Measurements from ENCODE around the gene ARHGAP42.

Gene ARHGAP42

DNA sequence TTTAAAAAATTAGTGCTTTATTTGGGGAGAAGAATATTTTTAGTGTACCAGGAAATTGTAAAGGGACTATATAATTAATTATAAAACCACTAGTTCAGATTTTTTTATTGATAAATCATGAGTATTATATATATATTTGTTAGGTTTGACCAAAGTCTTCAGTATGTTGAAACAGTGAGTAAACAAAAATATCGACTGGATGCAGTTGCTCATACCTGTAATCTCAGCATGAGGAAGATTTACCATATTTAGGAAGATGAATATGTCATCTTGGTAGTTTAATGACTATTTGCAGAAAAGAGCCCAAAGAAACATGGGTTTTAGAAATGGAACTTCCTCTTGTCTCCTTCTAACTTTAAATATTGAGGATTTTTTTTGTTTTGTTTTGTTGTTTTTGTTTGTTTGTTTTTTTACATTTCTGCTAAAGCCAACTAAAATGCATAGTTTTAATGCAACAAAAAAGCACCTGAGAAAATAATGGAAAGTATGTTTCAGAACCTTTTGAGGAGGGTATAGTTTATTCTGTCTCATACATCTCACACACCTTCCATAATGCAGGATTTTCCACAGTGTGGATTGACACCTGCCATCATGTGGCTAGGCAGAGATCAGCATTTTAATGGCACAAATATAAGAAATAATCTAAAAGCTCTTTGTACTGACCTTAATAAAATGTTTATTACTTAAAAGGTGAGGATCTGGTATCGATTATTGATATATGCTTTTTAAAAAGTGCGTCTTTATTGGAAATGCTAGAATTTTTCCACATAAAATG lies 114.3 kb downstream of the ARHGAP42 start:
- DNase-seq (ENCODE audit: low spot score) = no peak

DNA sequence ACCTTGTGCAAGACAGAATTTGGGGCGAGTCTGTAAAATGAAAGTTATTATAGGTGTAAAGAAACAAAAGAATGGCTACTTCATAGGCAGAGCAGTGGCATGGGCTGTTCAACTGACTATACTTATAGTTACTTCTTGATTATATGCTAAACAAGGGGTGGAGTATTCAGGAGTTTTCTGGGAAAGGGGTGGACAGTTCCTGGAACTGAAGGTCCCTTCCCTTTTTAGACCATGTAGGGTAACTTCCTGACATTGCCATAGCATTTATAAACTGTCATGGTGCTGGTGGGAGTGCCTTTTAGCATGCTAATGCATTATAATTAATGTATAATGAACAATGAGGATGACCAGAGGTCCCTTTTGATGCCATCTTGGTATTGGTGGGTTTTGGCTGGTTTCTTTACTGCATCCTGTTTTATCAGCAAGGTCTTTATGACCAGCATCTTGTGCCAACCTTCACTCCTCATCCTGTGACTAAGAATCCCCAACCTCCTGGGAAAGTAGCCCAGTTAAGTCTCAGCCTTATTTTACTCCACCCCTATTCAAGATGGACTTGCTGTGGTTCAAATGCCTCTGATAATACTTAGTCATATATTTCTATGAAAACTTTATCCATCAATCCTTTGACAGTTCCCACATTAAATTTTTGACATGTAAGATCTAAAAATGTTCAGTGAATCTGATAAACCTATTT lies 118.6 kb downstream of the ARHGAP42 start:
- no peak for DNase-seq (ENCODE audit: low spot score)

DNA sequence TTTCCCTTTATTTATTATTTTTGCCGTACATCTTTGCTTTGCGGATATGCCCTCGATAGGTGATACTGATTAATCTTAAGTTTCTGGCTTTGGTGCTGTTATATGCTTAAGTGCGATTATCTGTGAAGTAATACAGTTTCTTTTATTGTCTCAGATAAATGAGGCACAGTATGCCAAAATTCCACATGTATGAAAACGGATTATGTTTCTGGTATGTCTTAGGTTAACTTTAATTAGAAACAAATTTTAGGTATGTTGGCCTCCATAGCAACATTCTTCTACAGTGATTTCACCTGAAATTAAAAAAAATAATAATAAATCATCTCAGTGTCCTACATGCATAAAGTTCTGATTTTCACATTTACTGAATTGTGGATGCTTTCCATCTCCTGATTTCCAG lies 119.2 kb downstream of the ARHGAP42 start:
- DNase-seq (ENCODE audit: low spot score) = no peak

DNA sequence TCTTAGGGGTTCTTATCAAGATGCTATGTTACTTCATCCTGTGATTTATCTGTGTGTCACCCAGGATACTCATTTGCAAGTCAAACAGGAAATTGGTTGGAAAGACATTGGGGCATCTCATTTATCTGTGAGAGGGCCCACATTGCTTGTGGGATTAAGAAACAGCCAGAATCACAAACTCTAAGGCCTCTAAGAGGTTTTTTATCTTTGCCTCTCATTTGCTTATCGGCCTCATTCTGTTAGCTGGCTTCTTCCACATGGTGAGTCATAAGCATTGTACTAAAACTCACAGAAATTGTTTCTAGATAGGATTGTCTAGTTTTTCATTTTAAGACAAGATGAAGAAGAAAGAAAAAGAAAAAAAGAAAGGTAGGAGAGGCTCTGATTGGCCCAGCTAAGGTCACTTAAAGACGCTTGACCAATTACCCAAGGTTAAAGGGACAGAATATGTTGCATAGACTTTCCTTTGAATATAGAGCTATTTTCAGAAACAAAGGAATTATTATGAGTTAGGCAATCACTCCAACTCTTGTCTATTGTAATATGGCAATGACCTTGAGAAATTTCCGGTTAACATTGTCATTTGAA lies 121.9 kb downstream of the ARHGAP42 start:
- DNase-seq (ENCODE audit: low spot score) = no peak

DNA sequence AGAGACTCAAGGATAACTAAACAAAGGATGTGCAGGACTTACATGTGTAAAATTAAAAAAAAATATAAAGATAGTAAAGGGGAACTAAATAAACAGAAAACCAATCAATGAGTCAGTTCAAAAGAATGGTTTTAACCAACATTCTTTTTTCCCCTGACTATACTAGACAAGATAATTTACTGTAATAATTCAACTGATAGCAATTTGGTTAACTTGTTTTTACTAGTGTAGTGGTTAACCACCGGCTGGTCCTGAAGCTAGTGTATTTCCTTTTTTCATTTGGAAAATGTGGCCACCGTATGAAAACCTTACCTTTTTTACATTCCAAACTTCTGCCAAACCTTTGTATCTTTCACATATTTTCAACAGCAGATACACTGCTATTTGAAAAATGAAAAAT lies 123.1 kb downstream of the ARHGAP42 start:
- no peak for DNase-seq (ENCODE audit: low spot score)

DNA sequence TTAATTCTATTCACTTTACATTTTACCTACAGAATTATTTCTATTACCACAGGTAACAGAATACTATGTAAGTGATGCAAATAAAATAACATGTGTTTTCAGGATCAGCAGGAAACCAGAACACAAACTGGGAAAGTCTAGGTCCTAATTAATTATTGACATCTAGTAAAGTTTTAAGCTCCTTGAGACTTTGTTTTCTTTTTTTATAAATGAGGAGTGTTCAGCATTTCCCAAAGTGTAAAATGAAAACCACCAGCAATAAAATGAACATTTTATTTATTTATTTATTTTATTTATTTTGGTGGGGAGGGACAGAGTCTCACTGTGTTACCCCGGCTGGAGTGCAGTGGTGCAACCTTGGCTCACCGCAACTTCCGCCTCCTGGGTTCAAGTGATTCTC lies 123.6 kb downstream of the ARHGAP42 start:
- no peak for DNase-seq (ENCODE audit: low spot score)

DNA sequence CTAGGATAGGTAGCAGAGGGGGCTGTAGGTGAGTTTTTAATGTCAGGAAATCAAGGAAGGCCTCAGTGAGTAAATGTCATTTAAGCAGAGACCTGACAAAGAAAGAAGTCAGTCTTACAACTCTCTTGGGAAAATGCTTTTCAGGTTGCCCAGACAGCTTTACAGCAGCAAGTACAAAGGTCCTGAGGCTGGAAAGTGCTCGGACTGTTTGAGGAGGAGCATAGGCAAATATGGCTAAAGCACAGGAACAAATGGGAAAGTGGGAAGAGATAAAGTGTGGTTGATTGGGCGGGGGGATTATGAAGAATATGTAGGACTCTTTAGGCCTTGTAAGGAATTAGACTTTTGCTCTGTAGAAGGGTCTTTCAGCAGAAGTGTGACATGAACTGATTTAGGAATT lies 125.4 kb downstream of the ARHGAP42 start:
- DNase-seq (ENCODE audit: low spot score) = no peak

DNA sequence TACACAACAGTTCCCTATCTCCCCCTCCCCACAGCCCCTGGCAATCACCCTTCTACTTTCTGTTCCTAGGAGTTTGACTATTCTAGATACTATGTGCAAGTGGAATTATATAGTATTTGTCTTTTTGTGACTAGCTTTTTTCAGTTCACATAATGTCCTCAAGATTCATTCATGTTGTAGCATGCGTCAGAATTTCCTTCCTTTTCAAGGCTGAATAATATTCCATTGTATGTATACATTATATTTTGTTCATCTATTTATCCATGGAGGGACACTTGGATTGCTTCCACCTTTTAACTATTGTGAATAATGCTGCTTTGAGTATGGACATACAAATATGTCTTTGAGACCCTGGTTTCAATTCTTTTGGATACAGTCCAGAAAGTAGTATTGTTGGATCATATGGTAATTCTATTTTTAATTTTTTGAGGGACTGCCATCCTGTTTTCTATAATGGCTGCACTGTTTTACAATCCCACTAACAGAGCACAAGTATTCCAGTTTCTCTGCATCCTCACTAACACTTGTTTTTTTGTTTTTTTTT lies 128.8 kb downstream of the ARHGAP42 start:
- DNase-seq (ENCODE audit: low spot score) = no peak

DNA sequence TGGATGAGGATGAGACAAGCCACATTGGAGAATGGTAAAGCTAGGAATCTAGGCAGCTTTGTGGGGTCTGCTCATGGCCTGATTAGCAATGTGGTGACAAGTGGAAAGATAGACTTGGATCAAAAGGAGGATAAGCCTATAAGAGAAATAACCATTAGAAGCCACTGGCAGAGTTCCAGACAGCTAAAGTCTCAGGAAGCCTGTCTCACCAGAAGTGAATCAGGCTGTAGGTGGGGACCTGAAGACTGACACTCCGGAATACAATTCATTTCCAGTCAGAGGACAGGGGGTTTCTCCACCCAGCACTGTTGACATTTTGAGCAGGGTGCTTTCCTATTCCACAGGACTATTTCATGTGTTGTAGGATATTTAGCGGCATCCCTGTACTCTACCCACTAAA lies 129.7 kb downstream of the ARHGAP42 start:
- DNase-seq (ENCODE audit: low spot score) = no peak

DNA sequence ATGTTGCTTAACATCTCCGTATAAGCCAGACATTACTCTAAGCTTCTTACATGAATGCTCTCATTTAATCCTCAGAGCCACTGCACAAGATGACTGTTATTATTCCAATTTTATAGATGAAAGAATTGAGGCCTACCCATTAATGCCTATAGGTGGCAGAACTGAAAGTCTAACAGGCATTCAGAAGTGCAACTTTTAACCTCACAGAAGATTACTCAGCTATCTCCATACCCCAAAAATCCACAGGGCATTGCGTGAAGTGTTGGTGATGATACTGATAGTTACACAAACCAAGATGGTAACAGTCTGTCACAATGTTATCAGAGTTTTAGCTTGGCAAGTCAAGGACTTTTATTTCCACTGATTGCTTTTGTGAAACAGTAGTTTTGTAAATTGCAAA lies 130.5 kb downstream of the ARHGAP42 start:
- no peak for DNase-seq (ENCODE audit: low spot score)

DNA sequence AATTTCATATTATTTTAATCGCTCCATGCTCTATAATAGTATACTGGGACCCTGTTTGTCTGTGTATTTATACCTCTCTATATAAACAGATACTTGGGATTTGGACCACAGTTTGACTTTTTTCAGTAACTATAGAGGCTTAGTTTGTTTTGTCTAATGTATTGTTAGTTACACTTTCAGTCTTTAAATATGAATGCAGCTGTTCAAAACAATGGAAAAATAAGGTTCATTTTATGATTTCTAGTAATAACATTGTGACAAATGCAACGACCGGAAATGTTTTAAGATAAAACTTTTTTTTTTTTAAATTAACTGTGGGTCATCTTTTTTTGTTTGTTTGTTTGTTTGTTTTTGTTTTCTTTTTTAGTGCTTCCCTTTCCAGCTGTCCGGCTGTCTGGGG lies 133.5 kb downstream of the ARHGAP42 start:
- no peak for DNase-seq (ENCODE audit: low spot score)

DNA sequence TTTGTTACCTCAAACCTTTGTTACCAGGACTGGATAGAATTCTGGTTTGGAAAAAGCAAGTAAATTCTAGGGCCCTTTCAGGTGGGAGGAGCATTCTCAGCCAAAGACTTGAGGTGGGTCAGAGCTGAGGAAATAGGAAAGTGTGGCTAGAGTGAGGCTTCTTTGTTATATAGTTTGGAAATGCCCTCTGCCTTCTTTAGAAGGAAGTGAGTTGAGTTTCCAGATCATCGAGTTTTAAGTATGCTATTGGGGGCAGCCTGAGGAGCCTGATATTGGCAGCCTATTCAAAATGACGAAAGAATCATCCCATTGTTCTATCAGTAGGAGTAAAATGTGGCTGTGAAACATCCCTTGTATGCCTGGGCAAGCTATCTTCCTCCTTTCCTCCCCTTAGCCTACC lies 134.1 kb downstream of the ARHGAP42 start:
- no peak for DNase-seq (ENCODE audit: low spot score)

DNA sequence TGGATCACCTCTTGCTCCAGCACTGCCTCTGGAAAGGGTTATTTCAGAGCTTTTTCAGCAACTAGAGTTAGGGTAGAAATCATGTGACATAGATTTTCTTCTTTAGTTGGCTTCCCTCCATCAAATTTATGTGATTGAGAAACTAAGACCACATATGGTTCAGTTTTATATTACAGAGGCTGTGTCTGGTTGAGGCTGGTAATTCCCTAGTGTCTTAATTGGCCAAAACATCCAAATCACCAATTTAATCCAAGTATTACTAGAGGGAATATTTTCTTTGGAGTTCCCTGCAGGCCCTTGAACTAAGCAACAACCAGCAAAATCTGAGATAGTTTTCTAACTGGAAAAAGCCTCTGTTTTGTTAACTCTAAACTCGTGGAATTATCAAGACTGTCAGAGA lies 136.3 kb downstream of the ARHGAP42 start:
- DNase-seq (ENCODE audit: low spot score) = no peak

DNA sequence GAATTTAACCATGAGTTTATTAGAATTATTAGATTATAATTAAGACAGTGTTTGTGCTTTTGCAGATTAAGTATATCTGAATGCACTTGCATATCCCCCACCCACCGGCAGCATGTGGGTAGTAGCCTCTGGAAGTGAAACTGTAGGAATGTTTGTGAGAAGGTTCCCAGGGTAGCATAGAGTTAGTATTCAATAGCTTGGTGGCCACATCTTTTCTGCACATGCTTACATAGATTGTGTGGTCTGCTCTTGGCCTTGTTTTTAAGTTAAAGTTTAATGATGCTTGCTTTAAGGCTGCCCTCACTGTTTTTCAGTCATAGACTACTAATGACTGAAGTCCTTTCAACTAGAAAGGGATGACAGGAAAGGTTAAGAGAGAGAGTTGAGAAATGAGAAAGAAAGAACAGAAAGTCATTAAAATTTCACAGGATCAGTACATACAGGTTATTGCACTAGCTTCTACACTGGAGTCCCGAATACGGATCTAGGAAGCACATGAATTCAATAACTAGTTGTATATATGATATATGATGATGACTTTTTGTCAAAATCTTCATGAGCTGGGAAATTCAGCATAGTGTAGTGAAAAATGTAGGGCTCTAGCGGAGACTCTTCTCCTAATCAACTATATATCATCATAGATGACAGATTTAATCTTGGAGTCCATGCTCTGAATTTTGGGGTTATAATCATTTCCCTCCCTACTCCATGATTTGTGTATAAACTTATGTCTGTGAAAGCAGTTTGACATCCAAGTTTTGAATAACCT lies 137.1 kb downstream of the ARHGAP42 start:
- no peak for DNase-seq (ENCODE audit: low spot score)

DNA sequence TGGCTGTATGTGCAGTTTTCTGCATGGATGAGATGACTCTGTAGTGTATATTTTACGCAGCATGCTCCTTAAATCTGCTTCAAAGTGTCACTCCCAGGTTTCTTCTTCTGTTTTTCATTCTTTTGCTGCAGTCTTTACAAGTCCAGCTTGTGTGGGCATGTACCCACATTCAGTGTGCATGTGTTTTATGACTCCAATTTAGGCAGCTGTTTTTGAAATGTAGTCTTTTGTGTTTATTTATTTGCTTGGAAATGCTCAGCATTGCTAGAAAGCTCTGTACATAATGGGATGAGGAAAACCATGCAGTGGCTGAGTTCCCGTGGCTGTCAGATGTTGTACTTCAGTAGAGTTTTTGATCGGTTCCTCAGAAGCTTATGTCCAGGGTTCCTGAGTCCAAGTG lies 138.5 kb downstream of the ARHGAP42 start:
- no peak for DNase-seq (ENCODE audit: low spot score)

DNA sequence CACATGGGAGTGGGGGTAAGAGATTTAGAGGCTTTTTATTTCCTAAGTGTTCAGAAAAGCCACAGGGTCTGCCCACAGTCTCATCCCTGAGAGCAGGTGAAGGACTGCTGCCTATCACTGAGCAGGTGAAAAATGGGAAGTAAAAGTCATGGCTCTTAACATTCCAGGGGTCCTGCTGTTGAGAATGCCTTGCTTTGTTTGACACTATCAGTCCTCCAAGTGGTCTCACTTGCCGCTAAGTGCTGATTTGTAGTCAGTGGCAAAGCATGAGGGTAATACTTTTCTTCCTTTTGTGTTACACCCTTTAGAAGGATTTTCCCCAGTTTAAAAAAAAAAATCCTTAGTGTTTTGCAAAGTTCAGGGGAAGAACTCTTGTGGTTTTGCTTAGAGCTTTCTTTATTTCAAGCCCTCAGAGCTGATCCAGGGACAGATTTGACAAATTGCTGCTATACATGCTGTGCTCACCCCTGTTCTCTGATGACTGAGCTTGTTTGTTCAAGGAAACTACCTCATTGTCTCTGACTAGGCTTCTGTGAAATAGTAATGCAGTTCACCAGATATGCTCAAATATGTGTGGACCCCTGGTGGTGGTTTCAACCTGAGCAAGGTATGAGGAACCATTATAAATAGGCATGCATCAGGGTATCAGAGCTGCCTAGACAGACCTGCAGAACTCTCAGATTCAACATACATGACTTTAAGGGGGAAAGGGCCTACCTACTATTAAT lies 141.0 kb downstream of the ARHGAP42 start:
- DNase-seq (ENCODE audit: low spot score) = no peak

DNA sequence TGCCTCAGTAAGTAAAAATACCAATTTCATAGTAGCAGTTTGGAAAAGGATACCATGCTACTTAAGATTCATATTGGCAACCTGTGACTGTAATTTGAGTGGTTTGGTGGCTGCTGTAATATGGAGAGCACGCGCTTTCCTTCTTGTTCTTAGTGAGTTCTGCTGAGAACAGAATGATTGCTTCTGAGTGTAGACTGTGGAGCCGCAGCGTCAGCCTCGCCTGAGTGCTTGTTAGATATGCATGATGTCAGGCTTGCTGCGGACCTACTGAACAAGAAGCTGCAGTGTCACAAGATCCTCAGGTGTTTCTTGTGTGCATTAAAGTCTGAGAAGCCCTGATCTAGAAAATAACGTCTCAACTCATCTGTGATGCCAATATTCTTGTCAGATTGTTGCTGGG lies 143.2 kb downstream of the ARHGAP42 start:
- no peak for DNase-seq (ENCODE audit: low spot score)

DNA sequence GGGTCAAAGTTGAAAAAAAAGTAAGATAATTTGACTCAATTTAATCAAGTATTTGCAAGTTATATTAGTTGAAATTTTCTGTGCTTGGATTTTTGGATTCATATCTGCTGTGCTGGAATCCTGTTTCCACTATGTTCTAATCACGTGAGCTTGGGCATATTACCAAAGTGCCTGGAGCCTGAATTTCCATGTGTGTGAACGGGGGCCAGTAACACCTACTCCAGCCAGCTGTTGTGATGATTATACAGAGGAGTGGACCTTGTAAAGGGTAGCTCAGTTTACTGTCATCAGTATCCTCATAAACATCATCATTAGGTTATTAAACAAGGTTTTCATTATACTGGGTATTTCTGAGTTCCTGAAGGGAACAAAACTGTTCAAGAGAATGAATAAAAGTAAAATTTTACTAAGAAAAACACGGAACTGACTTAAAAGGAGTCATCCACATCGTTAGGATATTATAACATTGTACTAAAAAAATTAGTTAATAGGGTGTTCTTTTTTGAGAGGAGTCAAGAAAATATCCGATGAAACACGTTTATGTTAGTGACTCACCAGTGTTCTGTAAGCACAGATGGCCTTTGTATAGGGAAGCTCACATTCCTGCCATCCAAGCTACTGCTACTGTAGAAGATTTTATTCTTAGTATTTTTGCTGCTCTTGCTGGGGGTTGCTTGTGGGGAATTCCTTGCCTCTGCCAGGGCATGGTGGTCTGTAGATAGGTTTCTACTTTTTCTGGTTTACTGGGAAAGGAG lies 144.1 kb downstream of the ARHGAP42 start:
- no peak for DNase-seq (ENCODE audit: low spot score)

DNA sequence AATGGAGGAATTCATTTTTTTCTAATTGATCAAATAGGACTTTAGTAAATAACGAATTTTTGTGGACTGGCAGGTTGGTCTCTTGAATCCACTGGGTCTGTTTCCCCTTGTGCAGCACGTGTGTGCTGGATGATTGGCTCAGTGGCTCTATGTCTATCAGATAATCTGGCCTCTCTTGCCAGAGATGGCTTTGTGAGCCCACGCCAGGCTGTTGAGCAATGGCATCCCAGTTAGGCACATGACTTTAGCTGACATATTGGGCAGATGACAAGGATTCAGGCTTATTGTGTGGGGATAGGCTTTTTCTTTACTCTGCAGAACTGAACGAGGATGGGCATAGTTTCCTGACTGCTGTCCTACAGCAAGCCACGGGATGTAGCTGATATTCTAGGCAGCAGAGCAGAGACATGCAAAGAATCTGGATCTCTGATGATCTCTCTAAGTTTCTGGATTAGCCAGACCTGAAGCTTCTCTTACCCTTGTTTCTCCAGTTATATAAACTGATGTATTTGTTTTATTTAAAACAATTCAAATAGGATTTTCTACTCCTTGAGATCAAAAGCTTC lies 144.9 kb downstream of the ARHGAP42 start:
- DNase-seq (ENCODE audit: low spot score) = no peak

DNA sequence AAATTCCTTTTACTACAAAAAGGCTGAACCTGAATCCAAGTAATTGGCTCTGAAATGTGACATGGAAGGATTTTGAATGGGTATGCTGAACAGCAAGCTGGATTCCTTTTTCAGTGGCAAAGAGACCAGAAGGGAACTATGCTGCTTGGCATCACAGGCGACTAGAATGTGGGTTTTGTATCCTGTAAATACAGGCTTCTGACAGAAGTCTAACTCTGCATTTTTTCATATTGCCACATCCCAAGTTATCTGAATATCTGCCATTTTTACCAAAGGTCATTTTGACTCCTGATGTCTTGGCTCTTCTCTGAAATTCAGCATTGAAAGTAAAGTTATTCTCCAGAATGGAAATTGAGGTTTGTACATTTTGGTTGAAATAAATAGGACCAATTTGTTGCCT lies 145.7 kb downstream of the ARHGAP42 start:
- no peak for DNase-seq (ENCODE audit: low spot score)

DNA sequence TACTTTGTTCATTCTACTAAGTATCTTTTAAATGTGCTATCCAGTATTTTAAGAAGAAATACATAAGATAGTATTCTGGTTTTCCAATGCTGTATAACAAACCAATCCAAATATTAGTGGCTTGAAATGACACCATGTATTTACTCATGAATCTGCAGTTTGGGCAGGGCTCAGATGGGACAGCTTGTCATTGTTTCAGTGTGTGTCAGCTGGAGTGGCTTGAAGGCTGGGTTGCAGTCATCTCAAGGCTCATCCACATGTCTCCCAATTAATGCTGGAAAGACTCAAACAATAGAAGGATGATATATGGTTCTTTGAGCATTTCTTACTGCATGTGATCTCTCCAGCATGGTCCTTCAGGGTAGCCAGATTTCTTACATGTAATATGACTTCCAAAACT lies 146.2 kb downstream of the ARHGAP42 start:
- no peak for DNase-seq (ENCODE audit: low spot score)

Data from hematopoietic multipotent progenitor cell treated with erythropoietin and hydrocortisone succinate and interleukin-3 and kit ligand, for 17 days (in vitro differentiated cells).